Activated CD4-positive, alpha-beta T cell treated with anti-CD3 and anti-CD28 coated beads, Interleukin-2, amount 50 U/mL, for 4 hours (primary cell): ENCODE measurements around the gene YAF2.
A peak's percentile ranks its signal among the peaks of the same experiment; 100 is the strongest.
"Not testable (repeated sequence)": the region's sequence is repeated elsewhere in the genome, so short reads cannot be mapped to it uniquely, and the experiment has no call there.

ENCODE experiments used
- DNase-seq, 2 experiments: peaks; one replicate each; pipeline ENCODE4 v3.0.0-alpha.2; 2020

The YAF2 gene

GRCh38 chr12:42252645-42253044, 14.6 kb upstream of the YAF2 start:
- DNase-seq, result not testable (repeated sequence)

DNA sequence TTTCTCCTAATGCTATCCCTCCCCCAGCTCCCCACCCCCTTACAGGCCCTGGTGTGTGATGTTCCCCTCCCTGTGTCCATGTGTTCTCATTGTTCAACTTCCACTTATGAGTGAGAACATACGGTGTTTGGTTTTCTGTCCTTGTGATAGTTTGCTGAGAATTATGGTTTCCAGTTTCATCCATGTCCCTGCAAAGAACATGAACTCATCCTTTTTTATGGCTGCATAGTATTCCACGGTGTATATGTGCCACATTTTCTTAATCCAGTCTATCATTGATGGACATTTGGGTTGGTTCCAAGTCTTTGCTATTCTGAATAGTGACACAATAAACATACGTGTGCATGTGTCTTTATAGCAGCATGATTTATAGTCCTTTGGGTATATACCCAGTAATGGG, 11.0 kb upstream of the YAF2 start:
- not testable (repeated sequence) for DNase-seq

DNA sequence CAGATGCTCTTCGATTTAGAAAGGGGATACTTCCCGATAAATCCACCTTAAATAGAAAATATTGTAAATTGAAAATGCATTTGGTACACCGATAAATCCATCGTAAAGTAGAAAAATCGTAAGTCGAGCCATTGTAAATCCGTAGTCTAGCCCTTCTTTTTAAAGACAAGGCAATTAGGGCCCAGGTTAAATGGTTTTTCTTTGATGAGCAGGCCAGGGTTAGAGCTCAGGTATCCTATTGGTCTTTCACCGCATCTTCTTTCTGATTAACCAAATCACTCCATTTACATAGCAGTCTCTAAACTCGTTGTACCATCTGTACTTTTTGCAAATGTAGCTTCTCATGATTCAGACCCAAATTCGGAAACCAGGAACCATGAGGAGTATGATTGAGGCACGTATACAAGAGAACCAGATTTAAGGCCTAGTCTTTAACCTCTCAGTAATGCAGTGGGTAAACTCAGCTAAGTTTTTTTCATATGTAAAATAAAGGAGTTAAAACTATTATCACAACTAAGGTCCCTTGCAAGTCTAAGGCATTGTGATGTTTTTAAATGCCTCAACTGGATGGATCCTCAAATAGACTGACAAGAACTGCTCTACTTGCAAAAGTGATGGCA, 2.2 kb upstream of the YAF2 start:
- no peak for DNase-seq

DNA sequence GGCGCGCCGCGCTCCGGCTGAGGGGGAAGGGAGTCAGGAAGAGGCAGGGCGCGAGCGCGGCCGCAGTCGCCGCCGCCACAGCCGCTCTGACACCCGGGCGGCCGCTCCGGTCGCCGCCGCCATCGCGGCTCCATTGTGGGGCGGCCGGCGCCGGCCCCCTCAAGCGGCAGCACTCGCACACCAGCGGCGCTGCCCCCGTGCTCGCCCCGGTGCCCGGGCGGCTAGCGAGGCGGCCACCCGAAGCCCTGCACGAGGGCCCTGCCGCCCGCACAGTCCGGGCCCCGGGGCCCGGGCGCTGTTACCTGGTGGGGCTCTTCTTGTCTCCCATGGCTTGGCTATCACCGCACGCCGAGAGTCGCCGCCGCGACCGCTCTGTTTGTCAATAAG, 202 bp downstream of the YAF2 start:
- DNase-seq, result peak; percentile 1

DNA sequence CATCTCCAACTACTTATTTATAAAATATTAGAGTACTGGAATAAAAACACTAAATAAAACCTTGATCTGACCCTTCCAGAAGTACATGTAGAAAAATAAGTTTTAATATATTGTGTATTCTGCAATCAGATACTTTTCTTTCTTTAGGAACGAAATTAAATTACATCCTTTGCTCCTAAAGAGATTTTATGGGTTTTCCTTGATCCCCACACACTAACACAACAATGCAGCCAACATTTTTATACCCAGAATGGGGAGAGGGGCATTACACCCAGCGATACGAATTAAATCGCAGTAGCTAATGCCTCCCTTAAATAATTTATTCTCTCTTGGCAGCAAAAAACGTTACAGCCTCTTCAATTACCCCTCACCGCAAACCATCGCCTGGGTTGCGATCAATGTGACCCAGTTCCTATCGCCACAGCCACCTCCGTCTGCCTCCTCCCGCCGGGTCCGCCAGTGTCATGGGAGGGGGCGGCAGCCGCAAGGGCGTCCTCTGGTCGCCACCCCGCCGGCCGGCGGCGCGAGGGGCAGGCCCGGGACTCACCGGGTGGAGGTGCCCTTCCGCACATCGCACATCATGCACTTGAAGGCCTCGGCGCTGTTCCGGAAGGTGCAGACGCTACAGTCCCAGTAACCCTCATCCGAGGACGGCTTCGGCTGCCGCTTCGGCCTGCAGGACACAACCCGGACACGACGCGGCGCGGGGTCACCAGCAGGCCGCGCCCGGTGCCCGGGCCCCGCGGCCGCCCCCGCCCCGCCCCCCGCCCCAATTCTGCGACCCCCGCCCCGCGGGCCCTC, 796 bp downstream of the YAF2 start:
- peak; percentile 55 to 57 for DNase-seq

GRCh38 chr12:42236017-42236416, 2.0 kb downstream of the YAF2 start:
- no peak for DNase-seq

- DNase-seq, result no peak
Measured at GRCh38 chr12:42235426-42235825, 2.6 kb downstream of the YAF2 start.

- DNase-seq, result no peak
Measured at GRCh38 chr12:42234970-42235369, 3.1 kb downstream of the YAF2 start.

DNA sequence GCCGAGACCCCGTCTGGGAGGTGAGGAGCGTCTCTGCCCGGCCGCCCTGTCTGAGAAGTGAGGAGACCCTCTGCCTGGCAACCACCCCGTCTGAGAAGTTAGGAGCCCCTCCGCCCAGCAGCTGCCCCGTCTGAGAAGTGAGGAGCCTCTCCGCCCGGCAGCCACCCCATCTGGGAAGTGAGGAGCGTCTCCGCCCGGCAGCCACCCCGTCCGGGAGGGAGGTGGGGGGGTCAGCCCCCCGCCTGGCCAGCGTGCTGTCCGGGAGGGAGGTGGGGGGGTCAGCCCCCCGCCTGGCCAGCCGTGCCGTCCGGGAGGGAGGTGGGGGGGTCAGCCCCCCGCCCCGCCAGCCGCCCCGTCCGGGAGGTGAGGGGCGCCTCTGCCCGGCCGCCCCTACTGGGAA, 10.5 kb downstream of the YAF2 start:
- DNase-seq, result not testable (repeated sequence)

- DNase-seq, result not testable (repeated sequence)
Measured at GRCh38 chr12:42224501-42224900, 13.5 kb downstream of the YAF2 start.

GRCh38 chr12:42222724-42223123, 15.3 kb downstream of the YAF2 start:
- DNase-seq, result no peak

- DNase-seq, result no peak
Measured at GRCh38 chr12:42221726-42222125, 16.3 kb downstream of the YAF2 start.

DNA sequence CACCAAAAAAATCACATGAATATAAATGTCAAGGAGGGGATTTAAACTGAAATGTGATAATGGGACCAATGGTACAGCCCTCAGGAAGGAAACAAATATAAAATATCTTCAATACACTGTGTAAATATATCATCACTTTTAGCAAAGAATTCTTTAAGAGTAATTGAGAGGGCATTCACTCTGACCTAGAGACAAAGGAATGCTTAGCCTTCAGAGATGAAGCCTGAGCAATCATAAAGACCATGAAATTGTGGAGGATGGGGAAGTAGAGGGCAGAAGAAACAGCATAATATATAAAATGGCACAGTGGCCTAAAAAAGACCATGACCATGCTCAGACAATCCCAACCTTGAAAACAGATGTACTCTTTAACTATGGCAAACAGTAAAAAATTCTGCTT, 20.4 kb downstream of the YAF2 start:
- DNase-seq, result no peak

- no peak for DNase-seq
Measured at GRCh38 chr12:42216737-42217136, 21.3 kb downstream of the YAF2 start.

DNA sequence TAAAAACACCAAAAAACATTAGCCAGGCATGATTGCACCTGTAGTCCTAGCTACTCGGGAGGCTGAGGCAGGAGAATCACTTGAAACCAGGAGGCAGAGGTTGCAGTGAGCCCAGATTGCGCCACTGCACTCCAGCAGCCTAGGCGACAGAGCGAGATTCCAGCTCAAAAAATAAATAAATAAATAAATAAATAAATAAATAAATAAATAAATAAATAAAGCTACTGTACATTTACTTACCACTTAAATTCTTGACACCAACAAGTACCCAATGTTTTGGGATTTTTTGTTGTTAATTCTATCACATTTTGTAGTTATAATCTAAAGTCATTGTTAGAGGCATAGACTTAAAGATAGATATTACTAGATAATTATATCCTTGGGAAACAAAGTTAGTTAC, 22.3 kb downstream of the YAF2 start:
- DNase-seq, result not testable (repeated sequence)

DNA sequence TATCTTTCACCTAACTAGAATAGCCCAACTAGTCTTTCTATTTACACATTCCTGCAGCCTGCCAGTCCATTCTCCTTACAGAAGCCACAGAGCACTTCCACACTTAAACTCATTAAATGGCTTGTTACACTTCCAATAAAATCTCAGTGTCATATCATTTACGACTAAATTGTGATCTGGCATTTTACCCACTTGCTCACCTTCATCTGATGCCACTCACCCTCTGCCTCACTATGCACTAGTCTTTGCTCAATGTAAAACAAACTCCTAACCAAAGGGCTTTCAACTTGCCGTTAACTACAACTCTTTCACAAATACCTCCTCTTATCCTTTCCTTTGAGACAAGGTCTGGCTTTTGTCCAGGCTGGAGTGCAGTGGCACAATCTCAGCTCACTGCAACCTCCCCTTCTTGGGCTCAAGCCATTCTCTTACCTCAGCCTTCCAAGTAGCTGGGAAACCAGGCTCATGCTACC, 24.1 kb downstream of the YAF2 start:
- no peak for DNase-seq

GRCh38 chr12:42213023-42213422, 25.0 kb downstream of the YAF2 start:
- no peak for DNase-seq

DNA sequence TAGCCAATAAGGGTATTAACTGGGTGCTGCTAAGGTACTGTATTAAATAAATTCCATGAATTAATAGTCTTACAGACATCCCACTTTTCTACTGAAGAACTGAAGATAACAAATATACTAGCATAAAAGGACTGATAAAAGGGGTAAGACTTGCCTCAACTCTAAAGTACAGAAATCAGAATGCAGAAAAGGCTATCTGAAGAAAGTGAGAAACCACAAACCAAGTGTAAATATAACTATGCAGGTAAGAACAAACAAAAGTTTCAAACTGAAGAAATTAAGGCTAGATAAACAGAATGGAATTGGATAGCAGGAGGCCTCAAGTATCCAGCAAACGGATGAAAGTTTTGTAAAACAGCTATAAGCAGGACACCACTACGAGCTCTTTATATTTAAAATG, 29.5 kb downstream of the YAF2 start:
- no peak for DNase-seq

DNA sequence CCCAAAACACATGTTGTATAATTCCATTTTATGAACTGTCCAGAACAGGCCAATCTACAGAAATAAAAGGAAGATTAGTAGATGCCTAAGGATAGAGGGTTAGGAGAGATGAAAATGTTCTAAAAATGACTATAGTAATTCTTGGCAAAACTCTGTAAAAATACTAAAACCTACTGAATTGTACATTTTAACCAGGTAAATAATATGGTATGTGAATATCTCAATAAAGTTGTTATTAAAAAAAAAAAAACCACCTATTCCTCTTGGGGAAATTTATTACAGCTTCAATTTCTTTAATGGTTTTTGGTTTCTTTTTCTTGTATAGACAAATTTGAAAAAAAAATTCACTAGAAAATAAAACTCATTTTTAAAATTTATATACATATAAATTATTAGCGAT, 33.2 kb downstream of the YAF2 start:
- DNase-seq, result no peak

DNA sequence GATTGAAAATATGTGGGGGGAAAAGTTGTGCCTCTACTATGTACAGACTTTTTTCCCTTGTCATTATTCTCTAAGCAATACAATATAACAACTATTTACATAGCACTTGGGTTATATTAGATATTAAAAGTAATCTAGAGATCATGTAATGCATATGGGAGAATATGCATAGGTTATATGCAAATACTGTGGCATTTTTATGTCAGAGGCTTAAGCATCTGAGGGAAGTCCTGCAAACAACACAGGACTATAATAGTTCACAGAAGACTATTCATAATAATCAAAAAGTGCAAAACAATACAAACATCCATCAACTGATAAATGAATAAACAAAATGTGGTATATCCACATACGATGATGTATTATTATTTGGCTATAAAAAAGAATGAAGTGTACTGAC, 33.7 kb downstream of the YAF2 start:
- no peak for DNase-seq

DNA sequence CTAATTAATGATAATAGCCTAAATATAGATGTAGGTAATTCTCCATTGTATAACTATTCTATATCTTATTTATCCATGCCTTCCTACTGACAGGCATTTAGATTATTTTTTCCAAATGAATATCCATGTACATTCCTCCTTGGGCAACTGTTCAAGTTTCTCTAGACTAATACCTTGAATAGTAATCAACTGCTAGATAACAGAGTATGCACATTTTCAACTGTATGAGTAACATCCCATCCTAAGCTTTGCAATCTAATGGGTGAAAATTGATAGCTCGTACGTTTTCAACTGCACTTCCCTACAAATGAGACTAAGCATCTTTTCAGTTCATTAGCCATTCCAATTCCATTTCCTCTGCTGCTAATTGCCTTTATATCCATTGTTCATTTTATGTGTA, 37.0 kb downstream of the YAF2 start:
- no peak for DNase-seq

DNA sequence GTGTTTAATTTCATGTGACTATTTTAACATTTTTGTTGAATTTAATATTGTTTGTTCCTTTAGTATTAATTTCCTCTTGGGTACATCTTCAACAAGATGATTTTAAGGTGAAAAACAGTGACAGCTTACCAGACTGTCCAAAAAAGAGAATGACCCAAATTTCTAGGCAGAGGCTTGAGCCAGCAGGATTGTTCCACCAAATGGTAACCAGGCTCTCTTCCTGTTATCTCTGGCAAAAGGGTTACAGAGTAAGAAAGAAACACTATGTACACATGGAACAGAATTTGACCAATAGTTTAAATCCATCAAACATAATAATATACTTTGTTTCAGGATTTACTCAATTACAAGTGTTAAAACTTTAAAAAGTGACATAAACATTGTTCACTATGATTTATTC, 39.0 kb downstream of the YAF2 start:
- DNase-seq, result no peak

DNA sequence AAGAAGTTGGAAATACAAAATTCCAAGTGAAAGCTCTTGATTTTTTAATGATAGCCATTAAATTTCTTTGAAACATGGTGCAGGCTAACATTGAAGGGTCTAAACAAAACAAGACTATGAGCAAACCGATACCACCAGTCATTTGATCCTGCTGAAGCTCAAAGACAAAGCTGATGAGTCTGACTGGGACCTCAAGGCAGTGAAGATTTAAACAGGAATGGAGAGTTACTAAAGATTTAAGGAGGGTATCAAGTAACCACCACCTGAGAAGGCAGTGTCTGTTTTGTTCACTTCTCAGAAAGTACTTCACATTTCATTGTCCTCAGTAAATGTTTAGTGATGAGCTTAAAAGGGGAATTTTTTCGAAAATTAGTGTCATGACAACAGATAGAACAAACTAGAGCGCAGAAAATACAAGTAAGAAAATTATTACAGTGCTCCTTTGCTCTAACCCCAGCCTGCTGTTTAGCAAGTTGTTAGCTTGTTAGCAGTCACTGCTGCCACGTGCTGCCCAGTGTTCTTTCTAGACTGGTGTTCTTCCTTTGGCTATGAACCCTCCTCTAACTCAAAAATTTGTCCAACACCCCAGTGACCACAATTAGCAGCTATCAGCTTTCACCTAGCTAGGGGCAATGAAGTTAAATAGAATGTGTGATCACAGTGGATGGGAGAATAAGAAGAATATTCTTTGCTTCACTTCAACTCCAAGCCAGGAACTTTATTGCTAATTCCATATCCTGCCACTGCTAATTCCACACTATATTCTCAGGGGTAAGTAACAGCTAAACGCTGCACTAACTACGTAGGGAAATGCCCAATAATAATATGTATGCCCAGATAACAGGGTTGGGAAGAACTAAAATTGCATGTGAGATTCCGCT, 41.1 kb downstream of the YAF2 start:
- DNase-seq, result no peak

- no peak for DNase-seq
Measured at GRCh38 chr12:42192686-42193085, 45.4 kb downstream of the YAF2 start.
